Epidermal melanocyte (primary cell): ENCODE measurements around the gene IPO4.

Source experiments
- DNase-seq: peaks from one replicate; pipeline ENCODE4 v3.0.0; 2011; ENCODE audit warnings: low spot score; ENCODE audit not compliant: insufficient read length

Gene IPO4

GRCh38 chr14:24194873-24195185, 6.2 kb upstream of the IPO4 start:
- DNase-seq, result no peak

DNA sequence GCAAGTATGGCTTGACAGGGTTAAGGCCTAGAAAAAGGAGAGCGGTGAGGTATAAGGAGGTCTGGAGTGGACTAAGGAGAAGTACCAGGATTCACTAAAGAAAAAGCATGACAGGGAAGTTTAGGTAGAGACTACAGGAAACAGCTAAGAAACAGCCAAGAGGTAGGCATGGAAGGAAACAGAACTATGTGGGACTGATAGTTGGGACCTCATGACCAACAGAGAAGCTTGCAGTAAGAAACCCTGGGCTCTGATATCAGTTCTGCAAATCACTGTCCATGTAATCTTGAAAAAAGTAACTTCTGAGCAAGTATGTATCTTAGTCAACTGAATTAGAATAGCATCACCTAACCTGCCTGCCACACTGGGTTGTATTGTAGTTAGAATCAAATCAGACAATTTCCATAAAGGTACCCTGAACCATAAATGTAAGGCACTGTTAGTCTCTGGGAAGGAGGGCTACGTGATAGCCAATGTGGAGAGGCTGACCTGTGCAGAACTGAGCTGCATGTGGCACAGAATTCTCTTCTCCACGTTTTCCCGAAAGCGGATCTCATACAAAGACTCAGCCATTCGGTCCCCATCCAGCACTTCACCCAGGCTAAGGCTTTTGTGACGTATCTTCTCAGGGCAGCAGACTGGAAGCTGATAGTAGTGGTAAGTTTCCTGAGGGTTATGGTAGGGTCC, 5.7 kb upstream of the IPO4 start:
- DNase-seq, result no peak

GRCh38 chr14:24192933-24193332, 4.3 kb upstream of the IPO4 start:
- no peak for DNase-seq

DNA sequence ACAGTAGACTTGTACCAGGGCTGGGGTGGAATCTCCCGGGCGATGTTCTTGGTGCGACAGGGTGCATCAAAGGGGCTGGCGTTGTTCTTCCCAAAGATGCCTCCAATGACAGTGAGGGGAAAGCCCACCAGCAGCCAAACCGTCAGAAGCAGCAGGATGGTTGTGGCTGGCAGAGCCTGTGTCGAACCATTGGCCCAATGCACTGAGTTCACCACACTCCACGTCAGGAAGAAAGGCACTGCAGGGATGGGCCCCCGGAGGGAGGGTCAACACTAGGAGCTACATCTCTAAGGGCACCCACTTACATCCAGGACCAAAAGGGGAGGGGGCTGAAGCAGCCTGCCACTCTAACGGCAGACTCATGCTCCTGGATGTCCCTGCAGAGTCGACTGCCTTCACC, 1.8 kb upstream of the IPO4 start:
- DNase-seq, result no peak

DNA sequence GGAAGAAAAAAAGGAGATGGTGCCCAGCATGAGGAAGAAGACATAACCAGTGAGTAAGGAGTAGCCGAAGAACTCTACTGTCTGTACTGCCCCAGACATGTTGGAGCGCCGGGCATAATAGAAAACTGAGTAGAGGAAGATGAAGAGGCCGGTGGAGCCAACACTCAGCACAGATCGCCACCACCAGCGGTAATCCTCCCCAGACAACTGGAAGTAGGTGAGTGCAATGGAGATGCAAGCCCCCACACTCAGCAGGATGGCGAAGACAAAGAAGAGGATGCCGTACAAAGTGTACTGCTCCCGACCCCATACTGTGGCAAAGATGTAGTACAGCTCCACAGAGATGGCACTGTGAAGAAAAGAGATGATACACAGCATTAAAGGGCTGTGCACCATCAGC, 844 bp upstream of the IPO4 start:
- no peak for DNase-seq

DNA sequence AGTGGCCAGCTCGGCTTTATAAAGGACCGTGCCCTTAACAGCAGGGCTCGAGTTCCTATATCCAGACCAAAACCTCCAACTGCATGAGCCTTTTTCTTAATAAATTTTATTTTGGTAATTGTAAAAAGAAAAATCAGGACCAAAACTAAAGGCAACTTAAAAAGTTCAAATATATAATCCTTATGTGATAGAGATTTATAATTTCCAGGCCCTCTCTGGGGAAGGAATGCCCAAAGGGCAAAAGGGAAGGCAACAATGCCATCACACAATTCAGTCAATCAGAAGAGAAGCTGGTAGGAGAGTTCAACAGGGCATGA, 401 bp upstream of the IPO4 start:
- no peak for DNase-seq

DNA sequence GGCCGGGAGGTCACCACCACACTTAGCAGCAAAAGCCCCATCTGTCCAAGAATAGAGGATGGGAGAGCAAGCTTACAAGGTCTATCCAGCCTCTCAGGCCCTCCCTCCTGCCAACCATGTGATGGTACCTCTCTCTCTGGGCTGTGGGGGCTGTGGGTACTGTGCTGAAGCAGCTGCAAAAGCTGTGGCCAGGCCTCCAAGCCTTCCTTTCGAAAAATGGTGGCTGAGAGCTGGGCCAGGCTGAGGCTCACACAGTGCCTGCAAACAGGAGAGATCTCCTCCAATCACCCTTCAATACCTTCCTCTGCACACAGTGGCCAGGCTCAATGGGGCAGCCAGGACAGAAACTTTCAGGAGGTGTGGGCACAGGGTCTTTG, 1.1 kb downstream of the IPO4 start:
- DNase-seq, result no peak

- DNase-seq, result no peak
Measured at GRCh38 chr14:24186831-24187538, 1.6 kb downstream of the IPO4 start.

GRCh38 chr14:24185741-24186140, 2.9 kb downstream of the IPO4 start:
- no peak for DNase-seq

DNA sequence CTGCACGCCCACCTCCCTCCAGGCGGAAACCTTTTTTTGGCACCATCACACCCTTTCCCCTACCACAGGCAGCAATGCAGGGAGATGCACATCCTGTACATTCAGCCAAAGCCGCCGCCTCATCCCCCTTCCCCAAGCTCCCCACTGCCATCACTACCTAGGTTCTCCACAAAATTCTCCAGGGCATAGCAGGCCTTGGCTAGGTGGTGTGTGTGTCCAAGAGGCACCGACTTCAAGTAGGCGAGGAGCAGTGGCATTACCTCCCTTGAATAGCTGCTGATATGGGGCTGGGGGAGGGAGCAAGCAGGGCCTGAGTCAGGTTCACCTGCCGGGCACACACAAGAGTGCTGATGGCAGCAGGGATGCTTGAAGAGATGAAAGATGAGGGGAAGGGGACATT, 3.6 kb downstream of the IPO4 start:
- no peak for DNase-seq

- no peak for DNase-seq
Measured at GRCh38 chr14:24184104-24184970, 4.3 kb downstream of the IPO4 start.

DNA sequence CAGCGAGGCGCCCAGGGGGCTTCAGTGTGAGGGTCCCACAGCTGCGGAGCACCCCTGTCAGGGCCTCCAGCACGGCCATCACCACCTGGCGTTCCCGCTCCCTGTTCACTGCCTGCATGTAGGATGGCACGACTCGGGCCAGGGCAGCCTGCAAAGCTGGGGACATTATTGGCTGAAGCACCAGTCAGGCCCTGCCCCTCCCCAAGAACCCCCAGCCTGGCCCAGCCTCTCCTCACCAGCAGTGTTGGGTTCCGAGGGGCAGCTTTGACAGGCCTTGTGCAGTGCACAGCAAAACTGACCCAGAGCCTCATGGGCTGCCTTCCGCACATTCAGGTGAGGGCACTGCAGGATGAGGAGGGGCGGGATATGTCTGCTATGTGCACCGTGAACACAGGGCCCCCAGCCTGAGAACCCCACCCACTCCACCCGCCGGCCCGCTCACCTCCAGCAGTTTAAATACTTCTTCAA, 5.6 kb downstream of the IPO4 start:
- no peak for DNase-seq

DNA sequence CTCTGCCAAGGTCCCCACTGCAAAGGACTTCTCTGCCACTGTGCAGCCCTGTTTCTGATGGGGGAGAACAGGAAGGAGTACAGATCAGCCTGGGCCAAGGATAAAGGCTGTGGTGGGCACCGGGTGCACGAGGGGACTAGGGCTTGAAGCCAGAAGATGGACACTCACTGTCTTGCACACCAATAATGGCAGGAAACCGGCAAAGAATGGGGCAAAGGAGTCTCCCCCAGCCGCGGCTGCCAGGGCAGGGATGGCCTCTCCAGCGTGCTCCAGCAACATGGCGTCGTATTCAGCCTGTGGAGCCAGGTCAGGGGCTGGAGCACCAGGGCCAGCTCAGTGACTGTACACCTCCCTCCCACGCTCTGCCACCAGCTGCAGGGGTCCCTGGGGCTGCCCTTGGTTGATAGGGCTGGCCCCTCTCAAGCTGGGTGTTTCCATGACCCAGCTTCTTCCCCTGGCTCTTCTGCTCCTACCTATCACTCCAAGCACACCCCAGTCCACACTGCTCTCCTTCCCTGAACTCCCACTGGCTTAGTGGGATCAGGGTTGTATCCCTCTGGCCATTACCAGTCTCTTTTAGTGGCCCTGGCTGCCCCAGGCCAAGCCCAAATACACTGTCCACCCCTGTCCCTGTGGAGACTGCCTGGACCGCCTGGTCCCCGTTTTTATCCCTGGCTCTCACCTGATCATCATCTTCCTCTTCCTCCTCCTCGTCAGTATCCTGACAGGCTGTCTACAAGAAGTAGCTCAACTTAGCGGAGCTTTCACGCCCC, 6.3 kb downstream of the IPO4 start:
- no peak for DNase-seq

- DNase-seq, result no peak
Measured at GRCh38 chr14:24181371-24182077, 7.1 kb downstream of the IPO4 start.

GRCh38 chr14:24179961-24180796, 8.4 kb downstream of the IPO4 start:
- no peak for DNase-seq

GRCh38 chr14:24179294-24179960, 9.2 kb downstream of the IPO4 start:
- no peak for DNase-seq

GRCh38 chr14:24178399-24179178, 10.0 kb downstream of the IPO4 start:
- no peak for DNase-seq

GRCh38 chr14:24177891-24178290, 10.7 kb downstream of the IPO4 start:
- DNase-seq, result no peak
